Ovary (tissue), 3 donors: ENCODE data around the gene NEIL3.

Experiments
- CTCF ChIP-seq, 3 donors: fragments of 450-650 bp in 2 of 3; fragments of 200-600 bp in 1 of 3; IDR thresholded peaks; one replicate each; pipeline versions ENCODE4 v1.5.1 to v1.8.0; 2016 to 2022; ENCODE audit warnings: antibody characterized with exemption in 3 of 3, mild to moderate bottlenecking in 1 of 3
- POLR2A ChIP-seq: fragments of 450-650 bp; IDR thresholded peaks from one replicate; pipeline ENCODE4 v1.6.1; 2017; ENCODE audit warnings: antibody characterized with exemption, mild to moderate bottlenecking, moderate library complexity
- donor health status: DM: no; HTN: no; CAD: no.

DNA sequence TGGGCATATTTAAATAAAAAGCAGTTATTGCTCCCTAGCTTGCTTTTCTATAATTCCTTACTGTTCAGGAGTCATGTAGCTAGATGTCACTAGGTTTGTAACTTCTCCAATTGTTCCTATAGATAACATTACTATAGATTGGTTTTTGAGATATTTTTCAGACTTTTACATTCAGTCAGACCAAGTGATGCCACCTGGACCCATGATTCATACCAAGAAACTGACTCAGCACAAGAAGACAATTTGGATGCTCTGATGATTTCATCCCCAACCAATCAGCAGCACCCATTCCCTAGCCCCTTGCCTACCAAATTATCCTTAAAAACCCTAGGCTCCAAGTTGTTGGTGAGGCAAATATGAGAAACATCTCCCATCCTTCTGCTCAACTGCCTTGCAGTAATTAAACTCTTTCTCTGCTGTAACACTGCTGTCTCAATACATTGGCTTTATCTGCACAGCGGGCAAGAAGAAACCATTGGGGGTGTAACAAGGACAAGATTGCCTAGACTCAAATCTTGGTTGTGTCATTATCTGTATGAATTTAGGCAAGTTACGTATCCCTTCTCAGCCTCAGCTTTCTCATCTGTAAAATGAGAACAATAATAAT, 11.8 kb upstream of the NEIL3 start:
- TF ChIP-seq CTCF (IDR thresholded peaks at IDR 0.05) (no peak), POLR2A (no peak)
